ENCODE data around the gene NAA60. TPM values are rescaled to one million over a fixed set of nuclear protein-coding genes. Genes with fewer than 3 reads are reported as not detected.

The NAA60 gene
- polyA plus RNA-seq, 1 of the 3 experiments (the other 2 are of a cell fraction), result 17.2 TPM

DNA sequence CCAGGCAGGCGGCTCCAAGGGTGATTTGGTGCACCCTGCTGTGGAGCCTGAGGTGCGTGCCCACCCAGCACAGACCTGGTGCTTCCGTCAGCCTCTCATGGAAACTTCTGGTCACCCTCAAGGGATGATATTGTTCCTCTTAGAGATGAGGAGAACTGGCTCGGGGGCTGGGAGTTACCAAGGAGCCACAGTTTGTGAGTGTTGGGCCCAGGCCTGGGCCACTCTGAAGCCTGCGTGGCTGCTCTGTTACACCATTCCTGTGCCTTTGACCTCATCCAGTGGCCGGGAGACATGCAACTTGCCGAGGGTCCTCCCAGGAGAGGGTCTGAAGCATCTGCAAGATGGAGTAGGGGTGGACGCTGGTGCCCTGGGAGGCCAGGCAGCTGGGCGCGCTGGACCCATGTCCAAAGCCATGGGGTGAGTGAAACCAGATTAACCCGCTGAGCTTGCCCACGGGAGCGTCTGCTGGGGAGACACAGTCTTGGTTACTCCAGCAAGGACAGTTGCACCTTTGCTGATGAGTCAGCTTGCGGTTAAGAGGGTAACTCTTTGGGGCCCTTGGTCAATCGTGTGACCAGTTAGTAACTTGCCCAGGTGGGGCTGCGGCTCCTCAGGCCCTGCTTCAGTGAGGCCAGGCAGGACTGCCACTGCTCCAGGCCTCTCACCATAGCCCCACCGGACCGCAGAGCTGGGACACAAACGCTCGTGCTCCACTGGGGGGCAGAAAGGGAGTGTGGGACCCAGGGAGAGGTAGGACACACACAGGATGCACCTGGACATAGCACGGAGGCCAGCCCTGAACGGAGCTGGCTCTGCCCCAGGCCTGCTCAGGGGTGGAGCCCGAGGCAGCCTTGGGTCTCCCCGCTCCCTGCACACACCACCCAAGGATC lies 44.3 kb downstream of the NAA60 start:
- no peak overlapping the region for H2AFZ ChIP-seq (ENCODE audit: low read depth)
- no peaks in the 10 kb centered on the region for H4K20me1 ChIP-seq (ENCODE audit: insufficient read depth)
- no peaks in the 10 kb centered on the region for H3K9me3 ChIP-seq
- H3K9ac ChIP-seq, result no peak overlapping the region
- H3K79me2 ChIP-seq (ENCODE audit: insufficient read depth), result no peaks in the 10 kb centered on the region
- H3K36me3 ChIP-seq (replicated peaks in 1 of 2; ENCODE audit: control insufficient read depth in 1 of 2, insufficient read depth in 2 of 2, low read length in 1 of 2), result peaks cover 3 to 49% of the 10 kb centered on the region in 2 experiments
- H3K4me2 ChIP-seq, result no peak overlapping the region
- H3K4me3 ChIP-seq (ENCODE audit: low read depth in 2 of 2, low read length in 1 of 2), result no peak overlapping the region
- WGBS (ENCODE audit: low lambda C conversion rate), result 96% methylated on average over 9 of the region's 24 CpGs
- no peaks in the 10 kb centered on the region for H3K27me3 ChIP-seq (ENCODE audit: insufficient read depth)
- H3K27ac ChIP-seq (ENCODE audit: low read depth in 2 of 2, low read length in 1 of 2), result no peak overlapping the region
- H3K9me2 ChIP-seq, result no peaks in the 10 kb centered on the region
- POLR2A ChIA-PET, result interaction anchor here (1.4 kb wide), 1 partner anchor 30 kb away, joined by 4 read pairs; no protein-coding TSS in a partner anchor
- CTCF ChIA-PET, result no interaction called here
- H3F3A ChIP-seq (replicated peaks; ENCODE audit: insufficient read depth), result no peaks in the 10 kb centered on the region
- TF ChIP-seq, protein P1, sequence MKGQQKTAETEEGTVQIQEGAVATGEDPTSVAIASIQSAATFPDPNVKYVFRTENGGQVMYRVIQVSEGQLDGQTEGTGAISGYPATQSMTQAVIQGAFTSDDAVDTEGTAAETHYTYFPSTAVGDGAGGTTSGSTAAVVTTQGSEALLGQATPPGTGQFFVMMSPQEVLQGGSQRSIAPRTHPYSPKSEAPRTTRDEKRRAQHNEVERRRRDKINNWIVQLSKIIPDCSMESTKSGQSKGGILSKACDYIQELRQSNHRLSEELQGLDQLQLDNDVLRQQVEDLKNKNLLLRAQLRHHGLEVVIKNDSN (IDR thresholded peaks at IDR 0.05; ENCODE audit: borderline replicate concordance, low read depth), result no peak
- TF ChIP-seq, protein P2, sequence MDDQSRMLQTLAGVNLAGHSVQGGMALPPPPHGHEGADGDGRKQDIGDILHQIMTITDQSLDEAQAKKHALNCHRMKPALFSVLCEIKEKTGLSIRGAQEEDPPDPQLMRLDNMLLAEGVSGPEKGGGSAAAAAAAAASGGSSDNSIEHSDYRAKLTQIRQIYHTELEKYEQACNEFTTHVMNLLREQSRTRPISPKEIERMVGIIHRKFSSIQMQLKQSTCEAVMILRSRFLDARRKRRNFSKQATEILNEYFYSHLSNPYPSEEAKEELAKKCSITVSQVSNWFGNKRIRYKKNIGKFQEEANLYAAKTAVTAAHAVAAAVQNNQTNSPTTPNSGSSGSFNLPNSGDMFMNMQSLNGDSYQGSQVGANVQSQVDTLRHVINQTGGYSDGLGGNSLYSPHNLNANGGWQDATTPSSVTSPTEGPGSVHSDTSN (IDR thresholded peaks at IDR 0.05), result no peak
- TF ChIP-seq SIN3A (IDR thresholded peaks at IDR 0.05; ENCODE audit: borderline replicate concordance, low read depth, low read length) (no peak), GABPA (IDR thresholded peaks at IDR 0.05; ENCODE audit: low read depth) (no peak), FOXJ3 (CRISPR knock-in tag; IDR thresholded peaks at IDR 0.05) (no peak), CHD2 (IDR thresholded peaks at IDR 0.05; ENCODE audit: low read length, partially characterized antibody) (no peak), MXI1 (IDR thresholded peaks at IDR 0.05; ENCODE audit: low read depth, low read length) (no peak), RCOR1 (IDR thresholded peaks at IDR 0.05; ENCODE audit: low read length) (no peak), EP300 (IDR thresholded peaks at IDR 0.05; ENCODE audit: borderline replicate concordance in 1 of 2, low read depth in 1 of 2, low read length in 1 of 2) (no peak), NRF1 (IDR thresholded peaks at IDR 0.05; ENCODE audit: low read depth, low read length) (no peak), TAF1 (IDR thresholded peaks at IDR 0.05; ENCODE audit: borderline replicate concordance, low read depth, low read length) (no peak), EZH2phosphoT487 (IDR thresholded peaks at IDR 0.05; ENCODE audit: borderline replicate concordance, low read depth) (no peak), SMC3 (IDR thresholded peaks at IDR 0.05; ENCODE audit: low read depth, low read length) (no peak), FOXM1 (IDR thresholded peaks at IDR 0.05; ENCODE audit: low read depth) (no peak), TEAD4 (IDR thresholded peaks at IDR 0.05; ENCODE audit: borderline replicate concordance, insufficient read depth) (no peak)
- TF ChIP-seq, protein P3, sequence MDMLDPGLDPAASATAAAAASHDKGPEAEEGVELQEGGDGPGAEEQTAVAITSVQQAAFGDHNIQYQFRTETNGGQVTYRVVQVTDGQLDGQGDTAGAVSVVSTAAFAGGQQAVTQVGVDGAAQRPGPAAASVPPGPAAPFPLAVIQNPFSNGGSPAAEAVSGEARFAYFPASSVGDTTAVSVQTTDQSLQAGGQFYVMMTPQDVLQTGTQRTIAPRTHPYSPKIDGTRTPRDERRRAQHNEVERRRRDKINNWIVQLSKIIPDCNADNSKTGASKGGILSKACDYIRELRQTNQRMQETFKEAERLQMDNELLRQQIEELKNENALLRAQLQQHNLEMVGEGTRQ (IDR thresholded peaks at IDR 0.05; ENCODE audit: borderline replicate concordance, low read depth, low read length), result no peak
- TF ChIP-seq, protein P4, sequence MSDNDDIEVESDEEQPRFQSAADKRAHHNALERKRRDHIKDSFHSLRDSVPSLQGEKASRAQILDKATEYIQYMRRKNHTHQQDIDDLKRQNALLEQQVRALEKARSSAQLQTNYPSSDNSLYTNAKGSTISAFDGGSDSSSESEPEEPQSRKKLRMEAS (IDR thresholded peaks at IDR 0.05; ENCODE audit: low read depth), result no peak
- TF ChIP-seq, protein P5, sequence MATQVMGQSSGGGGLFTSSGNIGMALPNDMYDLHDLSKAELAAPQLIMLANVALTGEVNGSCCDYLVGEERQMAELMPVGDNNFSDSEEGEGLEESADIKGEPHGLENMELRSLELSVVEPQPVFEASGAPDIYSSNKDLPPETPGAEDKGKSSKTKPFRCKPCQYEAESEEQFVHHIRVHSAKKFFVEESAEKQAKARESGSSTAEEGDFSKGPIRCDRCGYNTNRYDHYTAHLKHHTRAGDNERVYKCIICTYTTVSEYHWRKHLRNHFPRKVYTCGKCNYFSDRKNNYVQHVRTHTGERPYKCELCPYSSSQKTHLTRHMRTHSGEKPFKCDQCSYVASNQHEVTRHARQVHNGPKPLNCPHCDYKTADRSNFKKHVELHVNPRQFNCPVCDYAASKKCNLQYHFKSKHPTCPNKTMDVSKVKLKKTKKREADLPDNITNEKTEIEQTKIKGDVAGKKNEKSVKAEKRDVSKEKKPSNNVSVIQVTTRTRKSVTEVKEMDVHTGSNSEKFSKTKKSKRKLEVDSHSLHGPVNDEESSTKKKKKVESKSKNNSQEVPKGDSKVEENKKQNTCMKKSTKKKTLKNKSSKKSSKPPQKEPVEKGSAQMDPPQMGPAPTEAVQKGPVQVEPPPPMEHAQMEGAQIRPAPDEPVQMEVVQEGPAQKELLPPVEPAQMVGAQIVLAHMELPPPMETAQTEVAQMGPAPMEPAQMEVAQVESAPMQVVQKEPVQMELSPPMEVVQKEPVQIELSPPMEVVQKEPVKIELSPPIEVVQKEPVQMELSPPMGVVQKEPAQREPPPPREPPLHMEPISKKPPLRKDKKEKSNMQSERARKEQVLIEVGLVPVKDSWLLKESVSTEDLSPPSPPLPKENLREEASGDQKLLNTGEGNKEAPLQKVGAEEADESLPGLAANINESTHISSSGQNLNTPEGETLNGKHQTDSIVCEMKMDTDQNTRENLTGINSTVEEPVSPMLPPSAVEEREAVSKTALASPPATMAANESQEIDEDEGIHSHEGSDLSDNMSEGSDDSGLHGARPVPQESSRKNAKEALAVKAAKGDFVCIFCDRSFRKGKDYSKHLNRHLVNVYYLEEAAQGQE (IDR thresholded peaks at IDR 0.05; ENCODE audit: low read depth, low read length), result no peak
- peaks cover 0 to 4% of the 10 kb centered on the region in 2 experiments; a peak in 1 of 4 replicates for H3K4me1 ChIP-seq (ENCODE audit: control insufficient read depth in 1 of 2, insufficient read depth in 2 of 2, low read depth in 1 of 2, low read length in 1 of 2)
- no peak for DNase-seq
